Stomach smooth muscle (tissue), 2 donors: ENCODE results near the gene RBM33.

Source experiments
- H3K27ac ChIP-seq: one replicate; pipeline ENCODE4 v1.7.0; 2013; ENCODE audit warnings: mild to moderate bottlenecking, low read length, inconsistent platforms
- H3K27me3 ChIP-seq, 2 donors: one replicate each; pipeline ENCODE4 v1.7.0; 2013; ENCODE audit warnings: low read length in 2 of 2; ENCODE audit not compliant: insufficient read depth in 2 of 2, control insufficient read depth in 1 of 2
- H3K36me3 ChIP-seq, 2 donors: one replicate each; pipeline ENCODE4 v1.7.0; 2013; ENCODE audit warnings: low read length in 2 of 2; ENCODE audit not compliant: control insufficient read depth in 2 of 2, insufficient read depth in 2 of 2
- H3K4me1 ChIP-seq: one replicate; pipeline ENCODE4 v1.7.0; 2013; ENCODE audit warnings: low read length; ENCODE audit not compliant: control insufficient read depth, insufficient read depth
- H3K4me3 ChIP-seq, 2 donors: one replicate each; pipeline ENCODE4 v1.7.0; 2013; ENCODE audit warnings: low read length in 2 of 2
- H3K9ac ChIP-seq, 2 donors: one replicate each; pipeline ENCODE4 v1.7.0; 2013; ENCODE audit warnings: low read length in 2 of 2, mild to moderate bottlenecking in 1 of 2
- H3K9me3 ChIP-seq, 2 donors: one replicate each; pipeline ENCODE4 v1.7.0; 2013; ENCODE audit warnings: low read length in 2 of 2; ENCODE audit not compliant: control insufficient read depth in 2 of 2
- donor health status: healthy.
- donor health status: Pancreatic carcinoma.

RBM33 gene

DNA sequence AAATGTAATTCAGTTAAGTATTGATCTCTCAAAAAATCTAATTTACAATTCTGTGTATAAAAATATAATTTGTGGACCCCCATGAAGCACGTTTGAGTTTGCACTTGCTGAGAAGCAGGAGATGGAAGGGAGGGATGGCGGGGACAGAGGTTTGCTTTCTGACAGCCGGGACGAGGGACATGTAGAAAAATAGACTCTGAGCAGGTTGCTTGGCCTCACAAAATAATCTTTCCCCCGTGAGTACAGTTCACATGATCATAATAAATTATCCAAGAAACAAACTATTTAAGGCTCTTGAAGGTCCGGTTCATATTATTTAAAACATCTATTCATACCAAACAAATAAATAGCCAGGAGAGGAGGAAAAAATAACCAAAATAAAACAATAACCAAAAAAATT, 157.8 kb downstream of the RBM33 start:
- H3K9ac ChIP-seq = no peak overlapping the region
- H3K27me3 ChIP-seq = peaks cover 39 to 63% of the 10 kb centered on the region in 2 donors
- peaks cover 30% of the 10 kb centered on the region for H3K4me1 ChIP-seq
- no peaks in the 10 kb centered on the region for H3K36me3 ChIP-seq
- H3K27ac ChIP-seq = no peak overlapping the region
- no peaks in the 10 kb centered on the region for H3K9me3 ChIP-seq
- no peak overlapping the region for H3K4me3 ChIP-seq

DNA sequence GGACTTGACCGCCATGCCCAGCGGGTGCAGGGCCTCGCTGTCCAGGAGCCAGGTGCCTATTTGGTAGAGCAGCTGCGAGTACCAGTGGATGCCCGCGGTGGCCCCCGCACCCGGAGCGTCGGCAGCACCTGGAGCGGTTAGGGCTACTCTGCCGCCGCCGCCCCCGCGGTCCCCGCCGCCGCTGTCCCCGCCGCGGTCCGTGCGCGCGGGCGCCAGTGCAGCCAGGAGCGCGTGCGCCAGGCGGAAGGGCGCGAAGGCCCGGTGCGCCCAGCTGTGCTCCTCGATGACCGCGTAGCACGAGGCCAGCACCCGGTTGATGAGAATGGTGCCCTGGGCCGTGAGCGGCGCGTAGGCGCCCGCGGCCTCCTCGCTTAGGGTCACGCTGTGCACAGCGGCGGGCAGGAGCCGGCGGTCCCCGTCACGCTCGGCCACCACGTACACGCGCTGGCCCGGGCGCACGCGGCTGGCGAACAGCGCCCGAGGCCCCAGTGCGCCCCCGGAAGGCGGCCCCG, 158.5 kb downstream of the RBM33 start:
- peak overlapping the region in 1 of 2 donors; percentile 58 for H3K4me3 ChIP-seq
- H3K9ac ChIP-seq = no peak overlapping the region
- no peaks in the 10 kb centered on the region for H3K36me3 ChIP-seq
- peaks cover 30% of the 10 kb centered on the region for H3K4me1 ChIP-seq
- peaks cover 46 to 67% of the 10 kb centered on the region in 2 donors for H3K27me3 ChIP-seq
- no peaks in the 10 kb centered on the region for H3K9me3 ChIP-seq
- no peak overlapping the region for H3K27ac ChIP-seq

DNA sequence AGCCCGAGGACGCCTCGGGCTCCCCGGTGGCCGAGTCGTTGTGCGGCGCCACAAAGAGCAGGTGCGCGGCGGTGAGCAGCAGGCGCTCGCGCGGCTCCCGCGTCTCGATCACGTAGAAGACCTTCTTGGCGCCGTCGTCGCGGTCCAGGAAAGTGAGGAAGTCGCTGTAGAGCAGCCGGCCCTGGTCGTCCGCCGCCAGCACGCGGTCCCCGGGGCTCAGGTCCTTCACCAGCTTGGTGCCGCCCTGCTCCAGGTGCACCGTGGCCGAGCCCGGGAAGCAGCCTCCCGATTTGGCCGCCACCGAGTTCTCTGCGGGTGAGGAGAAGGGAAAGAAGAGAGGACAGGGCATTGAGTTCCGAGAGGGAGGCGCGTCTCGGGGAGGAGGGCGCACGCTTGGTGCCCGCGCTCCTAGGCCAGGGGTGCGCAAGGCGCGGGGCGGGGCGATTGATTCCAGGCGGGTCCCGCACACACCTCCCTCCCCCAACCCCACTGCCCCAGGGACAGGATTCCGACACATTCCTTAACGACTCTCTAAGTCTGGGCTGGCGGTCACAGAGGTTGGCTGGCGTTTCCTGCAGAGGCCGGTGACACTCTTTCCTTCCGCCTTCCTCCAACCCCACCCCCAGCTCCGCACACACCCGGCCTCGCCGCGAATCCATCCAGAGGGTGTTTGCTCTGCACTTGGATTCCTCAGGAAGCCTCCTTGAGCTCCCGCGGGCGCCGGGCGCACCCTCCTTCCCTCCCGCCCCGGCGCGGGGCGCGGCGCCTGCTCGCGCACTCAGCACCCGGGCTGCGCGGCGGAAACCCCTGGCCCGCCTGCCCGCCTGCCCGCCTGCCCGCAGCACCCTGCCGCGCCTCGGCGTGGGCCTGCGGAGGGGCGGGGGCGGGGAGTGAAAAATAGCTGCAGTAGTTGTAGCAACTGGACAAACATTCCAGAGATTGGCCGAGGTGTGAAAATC, 159.2 kb downstream of the RBM33 start:
- Histone ChIP-seq H3K27ac (no peak overlapping the region), H3K27me3 (peaks cover 46 to 73% of the 10 kb centered on the region in 2 donors), H3K4me1 (peaks cover 33% of the 10 kb centered on the region)

DNA sequence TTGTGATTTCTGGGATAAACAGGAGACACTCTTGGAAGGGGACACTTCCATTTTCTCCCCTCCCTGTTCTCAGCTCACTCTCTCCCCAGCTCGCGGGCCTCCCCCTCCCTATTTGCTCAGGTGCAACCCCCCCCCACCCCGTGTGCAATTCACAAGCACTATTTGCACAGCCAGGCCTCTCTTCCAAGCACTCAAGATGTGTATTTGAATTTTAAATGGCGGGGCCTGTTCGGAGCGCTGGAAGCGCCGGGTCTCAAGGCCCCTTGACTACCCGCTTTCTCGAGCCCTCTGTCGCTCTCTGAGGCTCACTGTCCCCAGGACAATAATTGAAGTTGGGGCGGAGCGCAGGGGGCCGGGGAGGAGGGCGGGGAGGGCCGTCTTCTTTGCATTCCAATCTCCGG, 160.0 kb downstream of the RBM33 start:
- no peaks in the 10 kb centered on the region for H3K36me3 ChIP-seq
- peak overlapping the region in 1 of 2 donors; percentile 12 for H3K4me3 ChIP-seq
- peaks cover 39% of the 10 kb centered on the region for H3K4me1 ChIP-seq
- H3K9ac ChIP-seq = no peak overlapping the region
- no peaks in the 10 kb centered on the region for H3K9me3 ChIP-seq
- H3K27ac ChIP-seq = no peak overlapping the region
- peaks cover 48 to 77% of the 10 kb centered on the region in 2 donors for H3K27me3 ChIP-seq

More for the DNA sequence above, 159.2 kb downstream of the RBM33 start:
- Histone ChIP-seq H3K9ac (no peak overlapping the region), H3K9me3 (no peaks in the 10 kb centered on the region), H3K36me3 (no peaks in the 10 kb centered on the region), H3K4me3 (peak overlapping the region; percentile 16 to 58)

DNA sequence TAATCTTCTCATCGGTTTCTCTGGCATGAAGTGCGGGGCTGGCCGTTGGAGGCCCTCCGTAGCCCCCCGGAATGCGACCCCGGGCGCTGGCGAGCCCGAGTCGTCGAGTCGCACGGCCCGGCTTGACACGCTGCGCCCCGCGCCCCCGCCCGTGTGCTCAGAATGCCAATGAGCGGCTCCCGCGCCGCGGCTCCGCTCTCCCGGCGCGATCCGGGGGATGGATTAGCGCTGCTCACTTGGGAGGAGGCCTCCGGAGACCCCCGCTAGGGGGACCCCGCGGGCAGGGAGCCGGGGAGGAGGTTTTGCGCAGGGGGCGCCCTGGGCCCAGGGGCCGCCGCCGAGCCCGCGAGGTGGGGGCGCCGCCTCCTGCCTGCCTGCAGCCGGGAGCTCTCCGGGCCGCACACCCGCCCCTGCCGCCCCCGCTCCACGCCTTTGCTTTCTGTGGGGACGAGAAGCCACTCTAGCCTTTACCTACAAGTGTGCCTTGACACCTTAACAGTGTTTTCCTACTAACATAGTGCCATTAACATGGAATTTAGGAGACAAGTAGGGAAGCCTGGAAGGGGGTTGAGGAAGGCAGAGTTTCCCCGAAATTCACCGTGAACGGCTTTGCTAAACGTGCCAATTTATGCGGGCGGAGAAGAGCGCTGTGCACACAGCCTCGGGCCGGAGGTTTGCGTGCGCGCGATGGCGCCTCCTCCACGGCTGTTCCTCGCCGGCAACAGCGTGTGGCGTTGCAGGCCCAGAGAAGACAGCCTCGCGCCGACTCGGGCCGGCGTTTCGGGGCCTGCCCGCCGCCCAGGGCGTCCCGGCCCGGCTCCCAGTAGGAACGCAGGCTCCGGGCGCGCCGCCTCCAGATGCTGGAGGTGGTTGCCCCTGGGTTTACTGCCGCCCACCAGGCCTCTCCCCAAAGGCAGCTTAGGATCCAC, 160.7 kb downstream of the RBM33 start:
- H3K27me3 ChIP-seq = peaks cover 45 to 78% of the 10 kb centered on the region in 2 donors
- no peak overlapping the region for H3K9ac ChIP-seq
- H3K36me3 ChIP-seq = no peaks in the 10 kb centered on the region
- H3K4me3 ChIP-seq = peak overlapping the region; percentile 53 to 64
- peaks cover 47% of the 10 kb centered on the region for H3K4me1 ChIP-seq
- no peaks in the 10 kb centered on the region for H3K9me3 ChIP-seq
- H3K27ac ChIP-seq = no peak overlapping the region

DNA sequence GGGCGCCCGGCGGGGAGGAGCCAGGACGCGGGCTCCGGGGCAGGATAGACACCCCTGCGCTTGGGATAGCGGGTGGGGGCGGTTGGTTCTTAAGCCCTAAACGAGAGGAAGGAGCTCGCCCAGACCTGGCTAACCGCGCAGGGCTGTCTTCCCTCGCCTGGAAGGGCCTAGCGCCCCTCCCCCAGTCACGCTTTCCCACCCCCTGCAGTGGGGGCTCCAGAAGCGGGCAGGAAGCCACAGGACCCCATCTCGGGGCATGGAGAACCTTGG, 161.3 kb downstream of the RBM33 start:
- no peak overlapping the region for H3K9ac ChIP-seq
- H3K27me3 ChIP-seq = peaks cover 49 to 80% of the 10 kb centered on the region in 2 donors
- peak overlapping the region; percentile 53 to 64 for H3K4me3 ChIP-seq
- H3K27ac ChIP-seq = no peak overlapping the region
- no peaks in the 10 kb centered on the region for H3K9me3 ChIP-seq
- no peaks in the 10 kb centered on the region for H3K36me3 ChIP-seq
- H3K4me1 ChIP-seq = peaks cover 52% of the 10 kb centered on the region

DNA sequence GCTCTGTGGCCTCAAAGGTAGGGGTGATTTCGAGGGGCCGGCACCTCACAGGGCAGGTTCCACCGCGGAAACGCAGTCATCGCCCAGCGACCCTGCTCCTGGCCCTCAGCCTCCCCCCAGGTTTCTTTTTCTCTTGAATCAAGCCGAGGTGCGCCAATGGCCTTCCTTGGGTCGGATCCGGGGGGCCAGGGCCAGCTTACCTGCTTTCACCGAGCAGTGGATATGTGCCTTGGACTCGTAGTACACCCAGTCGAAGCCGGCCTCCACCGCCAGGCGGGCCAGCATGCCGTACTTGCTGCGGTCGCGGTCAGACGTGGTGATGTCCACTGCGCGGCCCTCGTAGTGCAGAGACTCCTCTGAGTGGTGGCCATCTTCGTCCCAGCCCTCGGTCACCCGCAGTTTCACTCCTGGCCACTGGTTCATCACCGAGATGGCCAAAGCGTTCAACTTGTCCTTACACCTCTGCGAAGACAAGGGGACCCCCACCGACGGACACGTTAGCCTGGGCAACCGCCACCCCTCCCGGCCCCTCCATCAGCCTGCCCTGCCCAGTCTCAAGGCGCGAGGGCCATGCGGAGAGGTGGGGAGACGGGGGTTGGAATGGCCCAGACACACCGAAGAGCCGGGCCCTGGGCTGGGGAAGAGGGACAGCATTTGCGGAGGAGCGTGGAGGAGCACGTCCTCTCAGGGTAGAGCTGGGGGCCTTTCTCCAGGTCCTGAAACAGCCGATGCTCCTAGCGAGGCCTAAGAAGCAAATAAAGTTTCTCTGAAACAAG, 161.8 kb downstream of the RBM33 start:
- peaks cover 57% of the 10 kb centered on the region for H3K4me1 ChIP-seq
- H3K36me3 ChIP-seq = no peaks in the 10 kb centered on the region
- peaks cover 51 to 80% of the 10 kb centered on the region in 2 donors for H3K27me3 ChIP-seq
- peak overlapping the region; percentile 53 to 64 for H3K4me3 ChIP-seq
- no peaks in the 10 kb centered on the region for H3K9me3 ChIP-seq
- H3K27ac ChIP-seq = no peak overlapping the region
- H3K9ac ChIP-seq = no peak overlapping the region

DNA sequence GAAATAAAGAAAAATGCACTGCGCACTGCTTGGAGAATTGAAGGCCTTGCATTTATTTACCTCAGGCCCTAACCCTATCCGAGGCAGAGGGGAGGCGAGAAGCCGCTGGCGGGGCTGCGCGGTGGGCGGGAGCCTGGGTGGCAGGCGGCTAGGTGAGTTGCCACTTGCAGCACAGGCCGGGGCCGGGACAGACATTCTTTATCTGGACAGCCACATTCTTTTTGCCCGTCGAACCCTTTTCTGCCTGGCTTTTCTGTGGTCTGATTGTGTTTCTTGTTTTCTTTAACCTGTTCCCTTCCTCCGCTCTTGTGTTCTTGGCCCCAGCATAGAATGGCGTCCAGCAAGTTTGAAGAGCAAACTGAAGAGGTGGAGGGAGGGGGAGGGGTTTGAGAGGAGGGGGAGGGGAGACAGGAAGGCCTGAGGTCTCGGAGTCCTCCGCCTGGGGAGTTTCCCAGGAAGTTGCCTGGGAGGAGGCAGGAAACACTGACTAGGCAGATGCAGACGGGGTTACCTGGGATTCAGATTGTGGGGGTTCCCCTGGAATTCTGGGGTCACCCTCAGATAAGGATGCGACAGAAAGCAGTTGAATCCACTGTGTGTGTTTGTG, 162.7 kb downstream of the RBM33 start:
- Histone ChIP-seq H3K4me1 (peaks cover 57% of the 10 kb centered on the region), H3K4me3 (no peak overlapping the region)

DNA sequence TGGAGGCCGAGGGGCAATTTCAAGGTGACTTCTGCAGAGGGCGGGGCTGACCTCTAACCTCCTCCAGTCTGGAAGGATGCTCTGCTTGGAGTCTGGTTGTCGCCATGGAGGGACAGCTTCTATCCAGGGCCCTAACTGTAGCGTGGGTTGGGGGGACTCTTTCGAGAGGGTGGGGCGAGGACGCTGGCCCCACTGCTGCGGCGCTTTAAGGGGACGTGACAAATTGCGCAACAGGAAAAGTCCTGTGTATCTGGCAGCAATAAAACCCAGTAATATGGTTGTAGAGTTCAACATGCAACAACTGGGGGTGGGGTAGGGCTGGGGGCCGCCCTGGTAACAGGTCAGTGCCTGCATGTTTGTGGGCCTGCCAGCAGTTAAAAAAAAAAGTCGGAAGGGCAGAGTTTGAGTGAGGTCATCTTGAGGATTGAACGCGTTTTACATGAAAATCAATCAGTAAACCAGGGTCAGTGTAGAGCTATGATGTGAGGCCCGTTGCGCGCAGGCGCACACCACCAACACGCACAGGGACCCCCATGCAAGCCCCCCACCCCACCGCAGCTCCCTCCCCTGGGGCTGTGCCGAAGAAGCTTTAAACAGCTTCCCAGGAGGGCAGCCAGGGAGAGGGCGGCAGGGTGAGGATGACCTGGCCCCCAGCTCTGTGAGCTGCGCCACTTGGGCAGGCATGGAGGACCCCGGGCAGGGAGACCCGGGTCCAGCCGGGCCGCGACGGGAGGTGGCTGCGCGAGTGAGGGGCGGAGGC, 163.5 kb downstream of the RBM33 start:
- Histone ChIP-seq H3K9ac (no peak overlapping the region), H3K4me3 (no peak overlapping the region), H3K36me3 (no peaks in the 10 kb centered on the region), H3K27ac (no peak overlapping the region), H3K9me3 (no peaks in the 10 kb centered on the region), H3K27me3 (peaks cover 61 to 95% of the 10 kb centered on the region in 2 donors), H3K4me1 (peaks cover 55% of the 10 kb centered on the region)

More for the DNA sequence above, 162.7 kb downstream of the RBM33 start:
- no peaks in the 10 kb centered on the region for H3K36me3 ChIP-seq
- H3K27ac ChIP-seq = no peak overlapping the region
- peaks cover 57 to 88% of the 10 kb centered on the region in 2 donors for H3K27me3 ChIP-seq
- no peak overlapping the region for H3K9ac ChIP-seq
- no peaks in the 10 kb centered on the region for H3K9me3 ChIP-seq
